Measurements from ENCODE around the gene MGME1. TPM values are rescaled to one million over a fixed set of nuclear protein-coding genes. Genes with fewer than 3 reads are reported as not detected.

Gene MGME1
- total and polyA plus RNA-seq, 9 of the 15 experiments (the other 6 are each of a cell fraction or from before 2014, with no cell fraction given) = 13.4 to 45.1 (median 30.6) TPM

- TF ChIP-seq TFE3 (CRISPR knock-in tag; IDR thresholded peaks at IDR 0.05) = no peak
- no peak for TF ChIP-seq ZKSCAN8 (CRISPR knock-in tag; IDR thresholded peaks at IDR 0.05)
- peak; percentile 97 for TF ChIP-seq ATF3 (IDR thresholded peaks at IDR 0.05)
- TF ChIP-seq ATF3 (CRISPR knock-in tag; conservative IDR thresholded peaks at IDR 0.05) = no peak
- no peak for TF ChIP-seq HOMEZ (CRISPR knock-in tag; IDR thresholded peaks at IDR 0.05)
- TF ChIP-seq MXD1 (CRISPR knock-in tag; IDR thresholded peaks at IDR 0.05; ENCODE audit: borderline replicate concordance, poor library complexity, severe bottlenecking) = peak; percentile 78
- peak; percentile 10; the same call in 1 of the 2 replicates for TF ChIP-seq FOXP4 (CRISPR knock-in tag; IDR thresholded peaks at IDR 0.05; ENCODE audit: borderline replicate concordance)
- 0 out of 2 replicates have a peak, but pooled peaks have one; percentile 54 for TF ChIP-seq RUNX1 (IDR thresholded peaks at IDR 0.05; ENCODE audit: low read depth)
- no peak for TF ChIP-seq HMG20B (CRISPR knock-in tag; IDR thresholded peaks at IDR 0.05)
- no peak for TF ChIP-seq ZNF449 (CRISPR knock-in tag; IDR thresholded peaks at IDR 0.05)
- TF ChIP-seq SIN3A (IDR thresholded peaks at IDR 0.05; ENCODE audit: borderline replicate concordance in 2 of 2, control insufficient read depth in 1 of 2, low read depth in 2 of 2, low read length in 2 of 2) = 0 out of 4 replicates have a peak, but pooled peaks have one; percentile 43 to 74
- no peak for TF ChIP-seq POLR2B (IDR thresholded peaks at IDR 0.05; ENCODE audit: low read depth, partially characterized antibody)
- TF ChIP-seq ZNF778 (CRISPR knock-in tag; IDR thresholded peaks at IDR 0.05) = no peak
- no peak for TF ChIP-seq CBX2 (IDR thresholded peaks at IDR 0.05; ENCODE audit: insufficient read depth, low read length, poor library complexity, severe bottlenecking)
- no peak for TF ChIP-seq BCL6 (CRISPR knock-in tag; IDR thresholded peaks at IDR 0.05)
- peak; percentile 97 for TF ChIP-seq NFRKB (IDR thresholded peaks at IDR 0.05; ENCODE audit: low read depth)
- TF ChIP-seq ZNF121 (CRISPR knock-in tag; conservative IDR thresholded peaks at IDR 0.05) = no peak
- TF ChIP-seq ZNF764 (CRISPR knock-in tag; IDR thresholded peaks at IDR 0.05; ENCODE audit: low read depth) = no peak
Measured at GRCh38 chr20:17968366-17969277, at the start of gene MGME1, which contains the start of gene SNX5 (continued).
